GM10847 (cell line): ENCODE measurements around the gene PRSS8.
A peak's percentile ranks its signal among the peaks of the same experiment; 100 is the strongest.

ENCODE experiments used
- POLR2A ChIP-seq: IDR thresholded peaks from 2 replicates; pipeline ENCODE4 v1.6.1; 2011; ENCODE audit not compliant: insufficient read length; ENCODE audit errors: extremely low read depth

PRSS8 gene

GRCh38 chr16:31135535-31136286 lies at the start of gene PRSS8:
PRSS8 (minus strand) TSS chr16:31135727; CDS start chr16:31135498, 229 bp downstream.
- no peak for TF ChIP-seq POLR2A

- no peak for TF ChIP-seq POLR2A
Observed at GRCh38 chr16:31184888-31185287, 49.4 kb upstream of the PRSS8 start.

GRCh38 chr16:31183432-31184428 lies 48.2 kb upstream of the PRSS8 start:
- no peak for TF ChIP-seq POLR2A

- no peak for TF ChIP-seq POLR2A
Observed at GRCh38 chr16:31182391-31182790, 46.9 kb upstream of the PRSS8 start.

GRCh38 chr16:31181102-31181830 lies 45.7 kb upstream of the PRSS8 start:
- no peak for TF ChIP-seq POLR2A

GRCh38 chr16:31179747-31180459 lies 44.4 kb upstream of the PRSS8 start, which contains the start of gene FUS:
FUS (plus strand) TSS chr16:31180139; CDS start chr16:31180215, 76 bp downstream.
- TF ChIP-seq POLR2A: peak; percentile 100

GRCh38 chr16:31179219-31179746 lies 43.8 kb upstream of the PRSS8 start:
- TF ChIP-seq POLR2A: no peak

- no peak for TF ChIP-seq POLR2A
Observed at GRCh38 chr16:31177136-31177535, 41.6 kb upstream of the PRSS8 start.

GRCh38 chr16:31168848-31169247 lies 33.3 kb upstream of the PRSS8 start:
- no peak for TF ChIP-seq POLR2A

GRCh38 chr16:31167315-31167714 lies 31.8 kb upstream of the PRSS8 start:
- no peak for TF ChIP-seq POLR2A

- no peak for TF ChIP-seq POLR2A
Observed at GRCh38 chr16:31157136-31157535, 21.6 kb upstream of the PRSS8 start.

- no peak for TF ChIP-seq POLR2A
Observed at GRCh38 chr16:31149894-31150890, 14.7 kb upstream of the PRSS8 start, which contains the start of gene PRSS36. PRSS36 (minus strand) TSS chr16:31150066; CDS start chr16:31150035, 31 bp downstream.

- no peak for TF ChIP-seq POLR2A
Observed at GRCh38 chr16:31149332-31149731, 13.8 kb upstream of the PRSS8 start.
